Effector memory CD4-positive, alpha-beta T cell (primary cell): ENCODE results near the gene ADIPOQ.
"Not testable (repeated sequence)": the region's sequence is repeated elsewhere in the genome, so short reads cannot be mapped to it uniquely, and the experiment has no call there.

ENCODE experiments used
- DNase-seq, 3 donors: peaks; one replicate each; pipeline ENCODE4 v3.0.0-alpha.2; 2020
- H3K27ac ChIP-seq: 2 replicates; pipeline ENCODE4 v1.7.0; 2013; ENCODE audit warnings: mild to moderate bottlenecking, low read length, moderate library complexity; ENCODE audit not compliant: insufficient read depth, poor library complexity, severe bottlenecking
- H3K27me3 ChIP-seq: replicated peaks from 2 replicates; pipeline ENCODE4 v1.7.0; 2013; ENCODE audit warnings: mild to moderate bottlenecking, low read length; ENCODE audit not compliant: insufficient read depth, control insufficient read depth, poor library complexity, severe bottlenecking
- H3K36me3 ChIP-seq: 2 replicates; pipeline ENCODE4 v1.7.0; 2013; ENCODE audit warnings: mild to moderate bottlenecking, low read length, moderate library complexity; ENCODE audit not compliant: control insufficient read depth, insufficient read depth
- H3K4me1 ChIP-seq: 2 replicates; pipeline ENCODE4 v1.7.0; 2013; ENCODE audit warnings: low read length, mild to moderate bottlenecking; ENCODE audit not compliant: control insufficient read depth, insufficient read depth, poor library complexity, severe bottlenecking
- H3K4me3 ChIP-seq: 2 replicates; pipeline ENCODE4 v1.7.0; 2013; ENCODE audit warnings: low read length, low read depth, mild to moderate bottlenecking; ENCODE audit not compliant: insufficient read depth, poor library complexity, severe bottlenecking
- H3K9me3 ChIP-seq: 2 replicates; pipeline ENCODE4 v1.7.0; 2013; ENCODE audit warnings: mild to moderate bottlenecking, low read length, moderate library complexity; ENCODE audit not compliant: control insufficient read depth

ADIPOQ gene

GRCh38 chr3:186883686-186884058 lies 41.2 kb downstream of the ADIPOQ start:
- DNase-seq: no peak
- H3K27ac ChIP-seq: no peak overlapping the region

GRCh38 chr3:186884868-186885267 lies 42.4 kb downstream of the ADIPOQ start:
- not testable (repeated sequence) for DNase-seq, H3K4me3 ChIP-seq

More at GRCh38 chr3:186883686-186884058, 41.2 kb downstream of the ADIPOQ start:
- Histone ChIP-seq H3K36me3 (no peaks in the 10 kb centered on the region), H3K4me3 (no peak overlapping the region), H3K4me1 (peaks cover 15% of the 10 kb centered on the region), H3K27me3 (no peaks in the 10 kb centered on the region), H3K9me3 (no peaks in the 10 kb centered on the region)

GRCh38 chr3:186886202-186886981 lies 43.9 kb downstream of the ADIPOQ start:
- Histone ChIP-seq H3K9me3 (no peaks in the 10 kb centered on the region), H3K27me3 (no peaks in the 10 kb centered on the region), H3K36me3 (no peaks in the 10 kb centered on the region), H3K4me3 (no peak overlapping the region), H3K27ac (no peak overlapping the region), H3K4me1 (peaks cover 4% of the 10 kb centered on the region)
- no peak for DNase-seq

More at GRCh38 chr3:186884868-186885267, 42.4 kb downstream of the ADIPOQ start:
- not testable (repeated sequence) for H3K27ac ChIP-seq, H3K27me3 ChIP-seq, H3K36me3 ChIP-seq, H3K9me3 ChIP-seq, H3K4me1 ChIP-seq

DNA sequence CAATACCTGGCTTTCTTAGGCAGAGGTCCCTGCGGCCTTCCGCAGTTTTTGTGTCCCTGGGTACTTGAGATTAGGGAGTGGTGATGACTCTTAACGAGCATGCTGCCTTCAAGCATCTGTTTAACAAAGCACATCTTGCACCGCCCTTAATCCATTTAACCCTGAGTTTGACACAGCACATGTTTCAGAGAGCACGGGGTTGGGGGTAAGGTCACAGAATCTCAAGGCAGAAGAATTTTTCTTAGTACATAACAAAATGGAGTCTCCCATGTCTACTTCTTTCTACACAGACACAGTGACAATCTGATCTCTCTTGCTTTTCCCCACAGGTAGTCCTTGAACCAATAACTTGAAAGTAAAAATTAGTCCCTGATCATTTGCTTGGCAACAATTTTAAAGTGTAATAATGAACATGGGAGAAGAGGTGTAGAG lies 45.0 kb downstream of the ADIPOQ start:
- not testable (repeated sequence) for H3K27ac ChIP-seq, DNase-seq, H3K27me3 ChIP-seq, H3K4me3 ChIP-seq, H3K9me3 ChIP-seq, H3K4me1 ChIP-seq, H3K36me3 ChIP-seq

DNA sequence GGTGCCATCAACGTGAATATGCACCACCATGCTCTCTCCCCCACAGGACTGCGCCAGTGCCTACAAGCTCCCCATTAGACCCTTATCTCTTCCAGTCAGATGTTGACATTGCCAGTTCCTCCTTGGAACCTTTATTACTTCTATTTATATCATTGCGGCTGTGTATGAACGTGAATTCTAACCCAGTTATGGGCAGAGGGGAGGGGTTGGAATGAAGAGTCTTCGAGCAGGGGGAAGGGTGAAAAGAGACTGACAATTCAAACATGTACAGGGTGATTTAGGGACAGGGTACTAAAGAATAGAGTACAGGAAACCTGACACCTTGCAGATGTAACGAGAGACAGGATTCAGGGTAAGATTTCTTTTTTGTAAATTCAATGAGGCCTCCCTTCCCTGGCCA lies 46.1 kb downstream of the ADIPOQ start:
- no peaks in the 10 kb centered on the region for H3K27me3 ChIP-seq
- DNase-seq: no peak
- H3K27ac ChIP-seq: no peak overlapping the region
- H3K4me3 ChIP-seq: no peak overlapping the region
- no peaks in the 10 kb centered on the region for H3K36me3 ChIP-seq
- H3K9me3 ChIP-seq: no peaks in the 10 kb centered on the region
- no peaks in the 10 kb centered on the region for H3K4me1 ChIP-seq

DNA sequence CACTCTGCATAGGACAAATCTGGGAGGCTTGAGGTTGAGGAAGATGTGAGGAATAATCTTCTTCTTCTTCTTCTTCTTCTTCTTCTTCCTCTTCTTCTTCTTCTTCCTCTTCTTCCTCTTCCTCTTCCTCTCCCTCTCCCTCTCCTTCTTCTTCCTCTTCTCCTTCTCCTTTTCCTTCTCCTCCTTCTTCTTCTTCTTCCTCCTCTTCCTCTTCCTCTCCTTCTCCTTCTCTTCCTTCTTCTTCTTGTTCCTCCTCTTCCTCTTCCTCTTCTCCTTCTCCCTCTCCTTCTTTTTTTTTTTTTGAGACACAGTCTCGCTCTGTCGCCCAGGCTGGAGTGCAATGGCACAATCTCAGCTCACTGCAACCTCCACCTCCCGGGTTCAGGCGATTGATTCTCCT lies 47.2 kb downstream of the ADIPOQ start:
- DNase-seq, H3K36me3 ChIP-seq, H3K27ac ChIP-seq, H3K4me3 ChIP-seq, H3K9me3 ChIP-seq, H3K4me1 ChIP-seq, H3K27me3 ChIP-seq: not testable (repeated sequence)

GRCh38 chr3:186890911-186891310 lies 48.4 kb downstream of the ADIPOQ start:
- Histone ChIP-seq H3K9me3 (no peaks in the 10 kb centered on the region), H3K4me3 (no peak overlapping the region), H3K36me3 (no peaks in the 10 kb centered on the region), H3K27me3 (no peaks in the 10 kb centered on the region), H3K27ac (no peak overlapping the region), H3K4me1 (no peaks in the 10 kb centered on the region)
- no peak for DNase-seq

DNA sequence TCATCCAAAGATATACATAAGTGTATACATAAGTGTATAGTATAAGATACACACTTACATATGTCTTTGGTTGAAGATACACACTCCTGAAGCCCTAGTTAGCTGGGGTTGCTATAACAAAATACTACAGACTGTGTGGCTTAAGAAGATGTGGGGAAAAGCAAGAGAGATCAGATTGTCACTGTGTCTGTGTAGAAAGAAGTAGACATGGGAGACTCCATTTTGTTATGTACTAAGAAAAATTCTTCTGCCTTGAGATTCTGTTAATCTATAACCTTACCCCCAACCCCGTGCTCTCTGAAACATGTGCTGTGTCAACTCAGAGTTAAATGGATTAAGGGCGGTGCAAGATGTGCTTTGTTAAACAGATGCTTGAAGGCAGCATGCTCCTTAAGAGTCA lies 50.6 kb downstream of the ADIPOQ start:
- not testable (repeated sequence) for DNase-seq, H3K4me1 ChIP-seq

DNA sequence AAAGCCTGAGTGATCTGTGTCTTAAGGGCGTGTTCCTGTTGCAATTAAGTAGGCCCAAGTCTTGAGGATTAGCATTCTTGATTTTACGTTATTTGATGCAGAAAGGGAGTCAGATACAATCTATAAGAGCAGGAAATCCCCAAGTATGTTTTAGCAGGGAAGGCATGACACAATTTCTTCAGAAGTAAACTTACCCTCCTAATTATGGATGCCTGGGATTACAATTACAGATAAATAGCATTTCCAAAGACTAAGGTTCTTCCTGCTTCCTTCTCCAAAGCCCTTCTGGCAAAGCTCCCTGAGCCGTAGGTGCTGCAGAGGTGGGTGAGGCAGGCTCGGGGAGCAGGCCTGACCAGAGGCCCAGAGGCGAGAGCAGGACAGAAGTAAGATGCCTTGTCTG lies 52.9 kb downstream of the ADIPOQ start:
- Histone ChIP-seq H3K27ac (no peak overlapping the region), H3K9me3 (no peaks in the 10 kb centered on the region), H3K4me1 (no peaks in the 10 kb centered on the region), H3K4me3 (no peak overlapping the region), H3K36me3 (no peaks in the 10 kb centered on the region), H3K27me3 (no peaks in the 10 kb centered on the region)
- no peak for DNase-seq

More for the DNA sequence above, 50.6 kb downstream of the ADIPOQ start:
- H3K9me3 ChIP-seq, H3K36me3 ChIP-seq, H3K27ac ChIP-seq, H3K4me3 ChIP-seq, H3K27me3 ChIP-seq: not testable (repeated sequence)

DNA sequence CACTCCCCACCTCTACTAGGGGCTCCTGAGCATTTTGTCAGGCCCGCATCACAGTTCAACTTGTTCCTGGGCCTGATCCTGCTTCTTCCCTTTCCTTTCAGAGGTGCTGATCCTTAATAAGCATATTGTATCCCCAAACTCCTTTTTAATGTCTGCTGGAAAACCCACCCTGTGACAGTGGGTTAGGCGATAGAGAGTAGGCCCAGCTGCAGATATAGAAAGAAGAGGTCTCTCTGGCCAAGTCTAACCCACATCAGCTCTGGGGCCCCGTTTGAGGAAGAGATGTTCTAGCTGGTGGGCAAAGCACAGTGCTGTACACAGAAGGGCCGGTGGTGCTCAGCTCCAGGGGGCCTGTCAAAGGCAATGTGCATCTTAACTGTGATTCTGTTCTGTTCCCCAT lies 53.5 kb downstream of the ADIPOQ start:
- Histone ChIP-seq H3K9me3 (no peaks in the 10 kb centered on the region), H3K4me3 (no peak overlapping the region), H3K4me1 (peaks cover 5% of the 10 kb centered on the region), H3K36me3 (no peaks in the 10 kb centered on the region), H3K27me3 (no peaks in the 10 kb centered on the region), H3K27ac (no peak overlapping the region)
- no peak for DNase-seq
